DMS53 treated with DMSO at 0.1 percent for 48 hours (cell line): ENCODE results near the gene TSC22D2.

Experiments used
- DNase-seq: peaks from one replicate; lab custom pipeline; 2025; ENCODE audit not compliant: unreplicated experiment; lab: John Stamatoyannopoulos, UW

Gene TSC22D2

GRCh38 chr3:150411106-150411460 lies 3.0 kb downstream of the TSC22D2 start:
- DNase-seq, result no peak

- no peak for DNase-seq
These were observed 3.4 kb downstream of the TSC22D2 start for GRCh38 chr3:150411546-150411945.

- DNase-seq, result no peak
These were observed 3.9 kb downstream of the TSC22D2 start for GRCh38 chr3:150411976-150412375.

GRCh38 chr3:150412561-150413231 lies 4.6 kb downstream of the TSC22D2 start:
- DNase-seq, result no peak

- DNase-seq, result no peak
These were observed 6.2 kb downstream of the TSC22D2 start for GRCh38 chr3:150414258-150414657.

GRCh38 chr3:150414959-150415358 lies 6.9 kb downstream of the TSC22D2 start:
- DNase-seq, result no peak

- no peak for DNase-seq
These were observed 11.2 kb downstream of the TSC22D2 start for GRCh38 chr3:150419076-150419868.

GRCh38 chr3:150419959-150420358 lies 11.9 kb downstream of the TSC22D2 start:
- DNase-seq, result no peak

- DNase-seq, result no peak
These were observed 13.2 kb downstream of the TSC22D2 start for GRCh38 chr3:150421256-150421655.

GRCh38 chr3:150421799-150422548 lies 13.9 kb downstream of the TSC22D2 start:
- DNase-seq, result no peak

GRCh38 chr3:150422907-150423306 lies 14.8 kb downstream of the TSC22D2 start:
- no peak for DNase-seq

GRCh38 chr3:150423761-150424160 lies 15.7 kb downstream of the TSC22D2 start:
- DNase-seq, result no peak

- DNase-seq, result no peak
These were observed 18.2 kb downstream of the TSC22D2 start for GRCh38 chr3:150426292-150426691.

GRCh38 chr3:150428562-150428961 lies 20.5 kb downstream of the TSC22D2 start:
- no peak for DNase-seq

- DNase-seq, result no peak
These were observed 21.9 kb downstream of the TSC22D2 start for GRCh38 chr3:150429767-150430671.

GRCh38 chr3:150433347-150433746 lies 25.2 kb downstream of the TSC22D2 start:
- no peak for DNase-seq

GRCh38 chr3:150434234-150434633 lies 26.1 kb downstream of the TSC22D2 start:
- DNase-seq, result no peak

- no peak for DNase-seq
These were observed 28.1 kb downstream of the TSC22D2 start for GRCh38 chr3:150436161-150436560.

- DNase-seq, result no peak
These were observed 31.6 kb downstream of the TSC22D2 start for GRCh38 chr3:150439657-150440056.

- DNase-seq, result no peak
These were observed 35.2 kb downstream of the TSC22D2 start for GRCh38 chr3:150443331-150443741.

- no peak for DNase-seq
These were observed 36.3 kb downstream of the TSC22D2 start for GRCh38 chr3:150444371-150444770.
